Calu3 (cell line): ENCODE data around the gene CYP2W1. TPM values are rescaled to one million over a fixed set of nuclear protein-coding genes. Genes with fewer than 3 reads are reported as not detected.

Experiments
- BruUV-seq: library from RNA; stranded (reverse); fragments of 400-500 nt; replicated peaks from 2 replicates; lab custom pipeline; 2021; lab: Mats Ljungman, UMichigan
- CTCF ChIA-PET: fragments of 300-600 bp; sonication (Branson Sonifier 250); formaldehyde crosslinking; loops from one replicate; lab custom pipeline; 2022; ENCODE audit warnings: antibody characterized with exemption; lab: Charles Lee
- DNase-seq: peaks from one replicate; pipeline ENCODE4 v3.0.0; 2022
- H3K27ac Mint-ChIP-seq: one replicate; pipeline ENCODE4 v1.8.0; 2022; ENCODE audit warnings: mixed read lengths; ENCODE audit not compliant: unreplicated experiment
- H3K27me3 Mint-ChIP-seq: one replicate; pipeline ENCODE4 v1.8.0; 2022; ENCODE audit warnings: mixed read lengths; ENCODE audit not compliant: unreplicated experiment
- H3K36me3 Mint-ChIP-seq: one replicate; pipeline ENCODE4 v1.8.0; 2022; ENCODE audit warnings: mild to moderate bottlenecking, moderate library complexity, mixed read lengths; ENCODE audit not compliant: insufficient read depth, unreplicated experiment
- H3K4me1 Mint-ChIP-seq: one replicate; pipeline ENCODE4 v1.8.0; 2022; ENCODE audit warnings: mild to moderate bottlenecking, low read depth, mixed read lengths; ENCODE audit not compliant: unreplicated experiment
- H3K4me3 Mint-ChIP-seq: one replicate; pipeline ENCODE4 v1.8.0; 2022; ENCODE audit warnings: mild to moderate bottlenecking, low read depth, moderate library complexity, mixed read lengths; ENCODE audit not compliant: unreplicated experiment
- H3K9me3 Mint-ChIP-seq: one replicate; pipeline ENCODE4 v1.8.0; 2022; ENCODE audit warnings: low read depth, mixed read lengths; ENCODE audit not compliant: unreplicated experiment
- intact Hi-C: fragments of 100-400 bp; cut with micrococcal nuclease; formaldehyde crosslinking; loops from one replicate; pipeline ENCODE4 v1.10.0; 2022; ENCODE audit not compliant: unreplicated experiment
- total RNA-seq: library from RNA; stranded (reverse); gene quantifications from 2 replicates; pipeline ENCODE4 v1.2.3, GENCODE V29; 2022
- TF ChIP-seq, protein P1 (sequence below): fragments of 200-600 bp; IDR thresholded peaks from one replicate; pipeline ENCODE4 v1.8.0; 2022; ENCODE audit warnings: antibody characterized with exemption; ENCODE audit not compliant: unreplicated experiment

Gene CYP2W1
- total RNA-seq, 1 experiment from 2014 or later, result 0.71 TPM

GRCh38 chr7:949021-949934 lies 33.7 kb upstream of the CYP2W1 start:
- intact Hi-C loops, result loop anchor here (1.0 to 5.0 kb wide), 2 partner anchors 25 to 37 kb away; no protein-coding TSS in a partner anchor
- DNase-seq, result peak; percentile 98
- peak overlapping the region; percentile 65 for H3K4me3 Mint-ChIP-seq
- H3K36me3 Mint-ChIP-seq, result peaks cover 99% of the 10 kb centered on the region
- H3K27ac Mint-ChIP-seq, result peak overlapping the region; percentile 97
- CTCF ChIA-PET, result interaction anchor here (0.8 to 1.7 kb wide), 8 partner anchors 21 to 113 kb away, joined by 3 to 10 read pairs (median 6); partner anchors contain the start of gene COX19
- no TSS peak for BruUV-seq
- H3K9me3 Mint-ChIP-seq, result no peaks in the 10 kb centered on the region
- peaks cover 74% of the 10 kb centered on the region for H3K4me1 Mint-ChIP-seq
- TF ChIP-seq, protein P1, sequence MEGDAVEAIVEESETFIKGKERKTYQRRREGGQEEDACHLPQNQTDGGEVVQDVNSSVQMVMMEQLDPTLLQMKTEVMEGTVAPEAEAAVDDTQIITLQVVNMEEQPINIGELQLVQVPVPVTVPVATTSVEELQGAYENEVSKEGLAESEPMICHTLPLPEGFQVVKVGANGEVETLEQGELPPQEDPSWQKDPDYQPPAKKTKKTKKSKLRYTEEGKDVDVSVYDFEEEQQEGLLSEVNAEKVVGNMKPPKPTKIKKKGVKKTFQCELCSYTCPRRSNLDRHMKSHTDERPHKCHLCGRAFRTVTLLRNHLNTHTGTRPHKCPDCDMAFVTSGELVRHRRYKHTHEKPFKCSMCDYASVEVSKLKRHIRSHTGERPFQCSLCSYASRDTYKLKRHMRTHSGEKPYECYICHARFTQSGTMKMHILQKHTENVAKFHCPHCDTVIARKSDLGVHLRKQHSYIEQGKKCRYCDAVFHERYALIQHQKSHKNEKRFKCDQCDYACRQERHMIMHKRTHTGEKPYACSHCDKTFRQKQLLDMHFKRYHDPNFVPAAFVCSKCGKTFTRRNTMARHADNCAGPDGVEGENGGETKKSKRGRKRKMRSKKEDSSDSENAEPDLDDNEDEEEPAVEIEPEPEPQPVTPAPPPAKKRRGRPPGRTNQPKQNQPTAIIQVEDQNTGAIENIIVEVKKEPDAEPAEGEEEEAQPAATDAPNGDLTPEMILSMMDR, result no peak
- no peaks in the 10 kb centered on the region for H3K27me3 Mint-ChIP-seq

DNA sequence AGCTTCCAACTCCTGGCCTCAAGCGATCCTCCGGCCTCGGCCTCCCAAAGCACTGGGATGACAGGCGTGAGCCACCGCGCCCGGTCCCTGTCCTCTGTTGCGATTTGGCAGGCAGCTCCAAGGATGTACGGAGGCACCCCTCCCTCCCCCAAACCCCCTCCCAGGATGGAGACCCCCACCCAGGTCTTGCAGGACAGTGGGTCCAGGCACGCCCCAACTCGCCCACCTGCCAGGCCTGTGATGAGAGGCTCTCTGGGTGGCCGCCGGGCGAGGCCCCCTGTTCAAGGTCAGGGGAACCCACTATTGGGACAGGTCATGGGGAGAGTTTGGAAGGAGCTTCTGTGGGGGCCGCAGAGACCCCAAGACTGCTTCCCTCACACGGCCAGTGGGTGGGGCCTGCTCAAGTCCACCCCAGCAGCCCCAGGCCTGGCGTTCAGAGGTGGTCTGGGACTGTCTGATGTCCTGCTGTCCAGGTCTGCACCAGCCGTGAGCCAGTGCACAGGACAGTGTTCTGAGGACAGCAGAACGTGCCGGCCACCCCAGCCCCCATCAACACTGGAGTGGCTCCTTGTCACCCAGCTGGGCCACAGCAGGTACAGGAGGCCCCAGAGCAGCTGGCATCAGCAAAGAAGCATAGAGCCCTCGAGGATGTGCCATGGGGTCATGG lies 31.0 kb upstream of the CYP2W1 start:
- Mint-ChIP-seq H3K4me1 (peaks cover 52% of the 10 kb centered on the region), H3K27ac (peak overlapping the region; percentile 97), H3K9me3 (no peaks in the 10 kb centered on the region), H3K36me3 (peaks cover 94% of the 10 kb centered on the region), H3K4me3 (peak overlapping the region; percentile 65), H3K27me3 (no peaks in the 10 kb centered on the region)
- BruUV-seq, result no TSS peak
- CTCF ChIA-PET, result interaction anchor here (0.7 to 2.8 kb wide), 6 partner anchors 12 to 1178 kb away, joined by 3 to 18 read pairs (median 7); no protein-coding TSS in a partner anchor
- TF ChIP-seq, protein P1, result no peak
- DNase-seq, result no peak
- intact Hi-C loops, result no loop called here

- H3K4me3 Mint-ChIP-seq, result peak overlapping the region; percentile 65
- intact Hi-C loops, result no loop called here
- no peak for DNase-seq
- peaks cover 93% of the 10 kb centered on the region for H3K36me3 Mint-ChIP-seq
- TF ChIP-seq, protein P1, result no peak
- H3K27ac Mint-ChIP-seq, result peak overlapping the region; percentile 97
- no peaks in the 10 kb centered on the region for H3K9me3 Mint-ChIP-seq
- no peaks in the 10 kb centered on the region for H3K27me3 Mint-ChIP-seq
- peaks cover 44% of the 10 kb centered on the region for H3K4me1 Mint-ChIP-seq
- BruUV-seq, result no TSS peak
- CTCF ChIA-PET, result interaction anchor here (0.7 to 2.8 kb wide), 9 partner anchors 12 to 1178 kb away, joined by 3 to 18 read pairs (median 7); no protein-coding TSS in a partner anchor
Measured at GRCh38 chr7:952548-953441, 30.2 kb upstream of the CYP2W1 start.
